ENCODE results near the gene INTS6. TPM values are rescaled to one million over a fixed set of nuclear protein-coding genes. Genes with fewer than 3 reads are reported as not detected.
"Not testable (repeated sequence)": the region's sequence is repeated elsewhere in the genome, so short reads cannot be mapped to it uniquely, and the experiment has no call there.

INTS6 gene
- total and polyA plus RNA-seq, 2 of the 4 experiments (the other 2 are of a cell fraction): 12.9 to 42.3 TPM

- CTCF ChIA-PET: interaction anchor here (0.6 kb wide), 1 partner anchor 8 kb away, joined by 4 read pairs; no protein-coding TSS in a partner anchor
Measured at GRCh38 chr13:51415339-51415738, 37.5 kb downstream of the INTS6 start.

More at GRCh38 chr13:51415339-51415738, 37.5 kb downstream of the INTS6 start:
- H3K4me1 ChIP-seq (ENCODE audit: control insufficient read depth, insufficient read depth, low read length); H2BK15ac ChIP-seq (ENCODE audit: low read depth, low read length); H3K27me3 ChIP-seq (ENCODE audit: control insufficient read depth, insufficient read depth, low read length); H3K9me3 ChIP-seq (ENCODE audit: control insufficient read depth, insufficient read depth, low read length); H2AK5ac ChIP-seq (ENCODE audit: low read depth, low read length); intact Hi-C loops (cut with micrococcal nuclease); H3K4me2 ChIP-seq (ENCODE audit: low read depth, low read length); H2BK120ac ChIP-seq (ENCODE audit: low read depth, low read length); H2BK5ac ChIP-seq (ENCODE audit: low read depth, low read length, poor library complexity, severe bottlenecking); H2AFZ ChIP-seq (replicated peaks; ENCODE audit: low read length, poor library complexity); H2AK9ac ChIP-seq (replicated peaks; ENCODE audit: low read depth, low read length, poor library complexity); H4K8ac ChIP-seq (ENCODE audit: low read depth in 2 of 2, low read length in 2 of 2); POLR2A ChIA-PET (ENCODE audit: unreplicated experiment); H2BK20ac ChIP-seq (ENCODE audit: low read depth, low read length); H3K4me3 ChIP-seq (ENCODE audit: insufficient read depth, low read depth, low read length); H3K14ac ChIP-seq (replicated peaks; ENCODE audit: low read depth, low read length); H3K56ac ChIP-seq (ENCODE audit: extremely low read depth, insufficient read depth, low read length); BruUV-seq (replicated peaks); ATAC-seq (ENCODE audit: low read depth); dilution Hi-C loops (cut with HindIII; ENCODE audit: low sequenced_read_pairs, unreplicated experiment); H4K91ac ChIP-seq (ENCODE audit: insufficient read depth, low read depth, low read length); H3K27ac ChIP-seq (ENCODE audit: insufficient read depth, low read length); H3K4ac ChIP-seq (ENCODE audit: low read depth, low read length); H3K36me3 ChIP-seq (ENCODE audit: control insufficient read depth, insufficient read depth, low read length); H3K9me1 ChIP-seq (ENCODE audit: insufficient read depth, low read length); H3K9ac ChIP-seq (ENCODE audit: low read depth, low read length); H3K23ac ChIP-seq (ENCODE audit: low read depth, low read length); H3K18ac ChIP-seq (ENCODE audit: low read depth, low read length); DNase-seq; H4K5ac ChIP-seq (ENCODE audit: low read depth, low read length): not testable (repeated sequence)
- peaks cover 26% of the 10 kb centered on the region for H4K20me1 ChIP-seq (ENCODE audit: insufficient read depth, low read length)
- WGBS, 2 experiments (ENCODE audit: extremely low coverage in 2 of 2, insufficient read length in 1 of 2): no CpG with 5 or more reads among the region's 1 CpG
- H3K79me1 ChIP-seq (ENCODE audit: low read depth in 1 of 2, low read length in 2 of 2): peaks cover 26 to 47% of the 10 kb centered on the region in 2 experiments
- in situ Hi-C loops (cut with MboI; ENCODE audit: low sequenced_read_pairs): loop anchor here (25.0 kb wide), 1 partner anchor 722 kb away; the partner anchor contains the start of gene NEK5
